GM10847 (cell line): ENCODE data around the gene SETBP1.

Source experiments
- POLR2A ChIP-seq: IDR thresholded peaks from 2 replicates; pipeline ENCODE4 v1.6.1; 2011; ENCODE audit not compliant: insufficient read length; ENCODE audit errors: extremely low read depth

The SETBP1 gene

DNA sequence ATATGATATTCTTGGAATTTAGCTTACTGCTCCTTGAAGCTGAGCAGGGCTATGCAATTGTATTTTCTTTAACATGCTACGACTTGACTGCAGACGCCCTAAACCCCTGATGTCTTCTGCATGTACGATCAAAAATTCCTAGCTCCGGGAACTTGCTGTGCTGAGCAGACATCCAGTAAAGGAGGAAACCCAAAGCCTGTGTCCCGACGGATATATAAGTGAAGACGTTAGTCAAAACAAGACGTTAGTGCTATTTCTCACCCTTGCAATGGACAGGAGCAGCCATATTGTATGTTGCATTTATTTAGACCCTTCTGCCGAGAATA, 51.5 kb downstream of the SETBP1 start:
- no peak for TF ChIP-seq POLR2A

DNA sequence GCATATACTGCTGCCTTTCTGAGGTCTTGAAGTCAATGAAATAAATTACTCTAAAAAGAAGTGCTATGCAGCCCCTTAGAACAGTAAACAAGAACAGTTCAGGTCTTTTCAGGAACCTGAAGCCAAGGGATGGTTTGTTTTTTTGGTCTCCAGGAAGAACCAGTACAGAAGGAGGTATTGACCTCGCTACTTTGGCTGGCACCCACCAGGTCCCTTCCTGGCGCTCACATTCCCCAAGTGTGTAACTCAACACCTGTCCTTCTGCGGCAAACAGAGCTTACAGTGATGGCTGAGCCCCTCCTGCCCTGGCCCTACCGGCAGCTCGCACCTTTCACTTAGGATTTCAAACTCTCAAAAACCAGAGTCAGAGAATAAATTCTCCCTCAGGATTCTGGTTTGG, 51.9 kb downstream of the SETBP1 start:
- TF ChIP-seq POLR2A, result no peak

DNA sequence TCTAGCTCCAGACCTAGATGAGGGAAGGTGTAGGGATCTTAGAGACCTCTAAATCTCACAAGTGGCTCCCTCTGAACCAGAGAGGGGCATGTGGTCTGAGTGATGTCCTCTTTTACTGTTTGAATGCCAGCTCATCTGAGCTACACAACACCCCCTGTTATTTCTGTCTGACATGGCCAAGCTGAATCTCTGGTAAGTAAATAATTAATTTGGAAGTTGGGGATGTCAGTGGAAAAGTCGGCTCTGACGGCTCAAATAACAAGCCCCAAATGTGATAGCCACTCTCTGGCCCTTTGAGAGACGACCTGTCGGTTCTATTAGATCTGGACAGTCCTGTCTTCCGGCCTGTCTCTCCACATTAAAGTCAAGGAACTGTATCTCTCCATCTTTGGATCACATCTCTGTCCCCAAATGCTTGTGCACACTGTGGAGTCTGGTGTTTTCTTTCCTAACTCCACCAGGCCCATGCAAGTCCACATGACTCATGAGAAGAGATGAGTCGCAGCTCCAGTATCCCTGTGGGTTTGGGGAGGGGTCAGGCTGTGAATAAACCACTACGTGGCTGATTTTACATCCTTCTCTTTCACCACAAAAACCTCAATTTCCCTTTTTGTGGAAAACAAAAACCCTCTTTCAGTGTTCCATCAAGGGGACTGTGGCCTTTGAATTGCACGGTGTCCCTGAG, 52.5 kb downstream of the SETBP1 start:
- no peak for TF ChIP-seq POLR2A

DNA sequence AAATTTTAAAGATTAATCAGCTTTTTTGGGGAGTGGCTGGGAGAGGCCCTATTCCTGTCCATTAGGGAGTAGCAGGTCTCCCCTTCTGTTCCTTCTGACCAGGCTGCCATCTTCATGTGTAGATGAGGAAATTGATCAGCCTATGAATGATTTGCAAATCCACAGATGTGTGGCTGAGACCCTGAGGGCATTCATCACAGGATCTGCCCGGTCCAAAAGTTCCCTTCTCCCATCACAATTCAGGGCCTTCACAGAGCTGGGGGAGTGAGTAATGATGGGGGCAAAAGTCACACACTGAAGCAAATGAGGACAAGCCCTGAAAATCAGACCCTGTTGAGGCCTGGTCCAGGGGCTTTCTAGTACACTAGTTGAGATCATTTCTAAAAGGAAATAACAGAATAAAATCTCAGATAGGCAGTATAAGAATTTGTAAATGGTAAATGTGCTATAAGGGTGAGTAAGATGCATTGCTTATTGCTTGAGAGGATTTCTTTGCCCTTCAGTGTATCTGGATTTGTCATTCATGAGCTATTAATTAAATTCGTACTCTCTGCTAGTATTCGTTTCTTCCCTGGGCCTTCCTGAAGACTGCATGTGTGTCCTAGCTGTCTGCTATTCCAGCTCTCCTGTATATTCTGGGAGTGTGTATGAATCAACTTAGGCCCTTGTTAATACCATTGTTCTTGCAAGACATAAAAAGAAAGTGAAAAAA, 53.2 kb downstream of the SETBP1 start:
- TF ChIP-seq POLR2A, result no peak

DNA sequence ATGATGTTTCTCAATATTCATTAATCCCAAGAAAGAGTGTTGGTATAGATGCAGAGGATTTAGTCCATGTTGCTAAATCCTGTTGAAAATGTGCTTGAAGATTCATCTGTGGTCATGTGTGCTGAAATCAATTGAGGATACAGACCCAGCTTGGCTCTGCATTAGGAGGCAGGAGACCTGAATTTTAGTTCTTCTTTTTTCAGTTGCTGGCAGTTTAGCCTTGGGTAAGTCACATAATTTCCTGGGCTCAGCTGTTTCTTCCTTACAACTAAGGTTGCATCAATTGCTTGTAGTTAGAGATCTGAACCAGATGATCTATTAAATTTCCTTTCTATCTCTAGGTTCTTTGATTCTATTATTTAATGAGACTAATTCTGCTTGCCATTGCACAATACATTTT, 54.4 kb downstream of the SETBP1 start:
- TF ChIP-seq POLR2A, result no peak

DNA sequence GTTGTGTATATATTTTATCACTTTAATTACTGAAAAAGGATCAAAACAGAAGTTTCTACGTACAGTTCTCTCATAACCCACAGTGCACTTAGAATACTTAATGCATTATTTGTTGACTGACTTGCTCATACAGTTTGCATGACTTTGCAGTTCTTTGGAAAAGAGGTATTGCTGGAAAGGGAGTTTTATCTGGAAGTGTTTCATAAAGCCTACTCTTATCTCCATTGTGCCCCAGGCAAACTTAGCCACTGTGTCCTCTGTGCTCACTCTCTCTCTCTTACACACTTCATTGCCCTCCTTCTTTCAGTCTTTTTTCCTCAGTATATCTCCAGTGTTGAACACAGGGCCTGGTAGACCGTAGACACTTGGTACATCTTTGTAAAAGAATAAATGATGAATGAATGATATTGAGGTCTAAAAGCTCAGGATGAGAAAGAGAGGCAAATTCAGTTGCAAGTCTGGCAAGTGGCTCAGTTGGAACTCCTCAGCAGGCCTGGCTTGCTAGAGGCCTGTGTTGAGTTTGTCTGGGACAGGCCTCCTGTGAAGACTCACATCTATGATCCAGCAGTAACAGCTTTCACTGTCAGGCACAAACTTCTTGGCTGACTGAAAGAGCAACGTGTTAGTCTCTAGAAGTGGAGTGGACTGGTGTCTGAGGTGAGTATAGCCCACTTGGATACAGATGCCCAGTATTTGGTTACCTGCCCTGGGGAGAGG, 56.1 kb downstream of the SETBP1 start:
- TF ChIP-seq POLR2A, result no peak

DNA sequence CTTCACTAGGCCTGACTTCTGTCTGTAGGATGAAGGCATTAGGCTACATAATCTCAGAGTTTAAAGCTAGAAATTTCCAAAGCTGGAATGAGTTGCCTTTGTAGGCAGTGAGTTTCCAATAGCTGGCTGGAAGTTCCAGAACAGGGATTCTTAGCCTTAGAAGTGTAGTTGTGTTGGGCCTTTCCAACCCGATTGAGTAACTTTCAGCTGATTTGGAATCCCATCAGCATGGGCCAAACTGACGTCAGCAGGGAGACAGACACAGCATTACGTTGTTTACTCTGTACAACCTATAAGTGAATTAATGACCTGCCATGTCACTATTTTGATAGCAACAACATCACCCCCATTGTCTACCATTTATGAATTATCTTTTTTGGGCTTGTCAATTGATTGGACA, 56.9 kb downstream of the SETBP1 start:
- no peak for TF ChIP-seq POLR2A

DNA sequence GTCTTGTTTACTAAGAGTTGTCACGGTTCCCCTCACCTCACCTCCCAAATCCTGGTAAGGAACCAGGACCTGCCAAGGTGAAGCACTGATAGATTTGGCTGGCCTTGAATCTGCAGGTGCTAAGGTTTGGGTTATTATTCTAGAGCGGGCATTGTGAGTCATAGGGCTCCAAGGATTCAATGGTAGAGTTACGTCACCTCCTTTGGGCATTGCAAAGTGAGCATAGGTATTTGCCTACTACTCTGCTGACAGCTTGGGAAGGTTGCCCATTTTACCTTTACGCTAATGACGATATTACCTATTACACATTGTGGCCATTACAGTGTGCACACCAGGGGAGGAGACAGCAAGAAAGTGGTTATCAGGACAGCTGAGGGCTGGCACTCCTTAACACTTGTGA, 59.3 kb downstream of the SETBP1 start:
- TF ChIP-seq POLR2A, result no peak

DNA sequence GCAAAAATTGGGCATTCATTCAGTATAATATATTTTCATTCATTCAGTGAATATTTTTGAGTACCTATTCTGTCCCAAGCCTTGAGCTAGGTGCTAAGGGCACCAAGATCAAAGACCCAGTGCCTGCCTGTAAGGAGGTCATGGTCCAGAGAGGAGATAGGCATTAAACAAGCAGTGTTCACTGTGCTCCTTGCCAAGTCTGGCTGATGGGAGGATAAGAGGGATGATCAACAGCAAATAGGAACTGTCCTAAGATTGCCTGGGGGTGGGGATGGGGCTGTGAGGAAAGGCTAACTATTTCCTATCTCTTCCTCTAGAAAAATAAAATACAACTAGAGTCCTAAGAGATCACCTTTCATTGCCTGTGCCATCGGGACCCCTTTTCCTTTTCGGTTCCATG, 60.4 kb downstream of the SETBP1 start:
- TF ChIP-seq POLR2A, result no peak

DNA sequence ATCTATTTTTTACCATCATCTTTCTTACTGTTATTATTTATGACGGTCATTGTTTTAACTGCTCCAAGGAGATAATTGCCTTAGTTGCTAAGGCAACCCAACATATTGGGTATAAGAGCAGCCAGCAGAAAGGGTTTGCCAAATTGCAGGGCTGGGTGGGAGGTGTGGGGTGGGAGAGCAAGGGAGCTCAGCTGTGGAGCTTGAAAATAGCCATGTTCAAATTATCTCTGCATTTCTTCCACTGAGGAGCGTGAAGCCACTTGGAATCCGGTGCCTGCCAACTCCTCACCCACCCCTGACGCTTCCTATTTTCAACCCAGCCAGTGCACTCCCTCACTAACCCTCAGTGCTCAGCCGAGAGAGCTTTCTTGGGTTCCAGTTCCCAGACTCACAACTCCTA, 60.8 kb downstream of the SETBP1 start:
- no peak for TF ChIP-seq POLR2A

DNA sequence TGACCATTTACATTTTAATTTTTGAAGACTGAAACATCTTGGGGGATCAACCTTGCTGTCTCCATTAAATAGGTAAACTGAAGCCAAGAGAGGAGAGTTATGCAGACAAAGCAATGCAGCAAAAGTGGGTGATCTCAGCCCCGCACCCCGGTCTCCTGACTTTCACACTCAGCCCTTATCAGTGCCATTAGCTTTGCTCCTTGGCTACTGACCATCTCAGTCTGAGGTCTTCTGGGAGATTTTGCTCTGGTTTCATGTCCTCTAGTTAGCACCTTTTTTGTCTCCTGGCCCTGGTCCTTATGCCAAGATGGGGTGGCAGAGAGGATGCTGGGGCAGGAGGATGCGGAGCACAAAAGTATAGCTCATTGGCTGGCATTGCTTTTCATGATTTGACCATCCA, 61.4 kb downstream of the SETBP1 start:
- TF ChIP-seq POLR2A, result no peak

DNA sequence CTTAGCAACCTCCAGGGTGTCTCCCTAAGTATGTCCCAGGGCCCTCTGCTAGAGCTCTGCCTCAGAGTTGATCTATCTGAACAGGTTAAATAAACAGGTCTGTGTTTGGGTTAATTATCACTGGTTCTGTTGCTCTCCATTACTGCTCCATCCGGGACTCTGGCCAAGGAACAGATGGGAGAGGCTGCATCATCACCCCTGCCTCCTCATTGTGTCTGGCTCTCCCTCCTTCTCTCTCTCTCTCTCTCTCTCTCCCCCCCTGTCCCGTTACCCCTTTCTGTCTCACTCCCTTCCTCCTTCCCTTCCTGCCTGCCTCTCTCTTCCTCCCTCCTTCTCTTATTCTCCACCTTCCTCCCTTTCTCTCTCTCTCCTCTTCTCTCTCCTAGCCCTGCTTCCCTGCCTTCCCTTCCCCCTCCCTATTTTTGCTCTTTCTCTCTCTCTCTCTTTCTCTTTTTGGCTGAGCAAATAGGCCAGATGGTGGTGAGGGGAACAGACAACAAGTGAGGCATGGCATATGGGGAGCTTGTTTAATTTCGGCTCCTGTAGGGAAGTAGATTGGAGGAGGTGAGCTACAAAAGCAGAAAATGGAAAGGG, 62.1 kb downstream of the SETBP1 start:
- no peak for TF ChIP-seq POLR2A

DNA sequence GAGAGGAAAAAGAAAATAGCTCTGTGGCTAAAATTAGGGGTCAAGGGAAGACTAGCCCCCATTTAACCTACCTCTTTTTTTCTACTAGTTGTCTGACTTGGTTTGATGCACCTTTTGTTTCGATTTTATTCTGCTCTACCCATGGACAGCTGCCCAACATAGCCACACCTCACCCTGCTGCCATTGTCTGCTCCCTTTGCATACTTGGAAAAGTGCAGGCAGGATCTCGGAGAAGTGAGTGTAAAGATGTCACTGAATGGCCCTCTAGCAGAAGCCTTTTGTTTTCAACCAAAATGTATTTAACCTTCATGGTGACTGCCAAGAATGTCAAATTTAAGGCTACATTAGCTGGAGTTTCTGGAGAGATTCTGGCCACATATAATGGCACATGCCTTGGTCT, 62.9 kb downstream of the SETBP1 start:
- TF ChIP-seq POLR2A, result no peak

DNA sequence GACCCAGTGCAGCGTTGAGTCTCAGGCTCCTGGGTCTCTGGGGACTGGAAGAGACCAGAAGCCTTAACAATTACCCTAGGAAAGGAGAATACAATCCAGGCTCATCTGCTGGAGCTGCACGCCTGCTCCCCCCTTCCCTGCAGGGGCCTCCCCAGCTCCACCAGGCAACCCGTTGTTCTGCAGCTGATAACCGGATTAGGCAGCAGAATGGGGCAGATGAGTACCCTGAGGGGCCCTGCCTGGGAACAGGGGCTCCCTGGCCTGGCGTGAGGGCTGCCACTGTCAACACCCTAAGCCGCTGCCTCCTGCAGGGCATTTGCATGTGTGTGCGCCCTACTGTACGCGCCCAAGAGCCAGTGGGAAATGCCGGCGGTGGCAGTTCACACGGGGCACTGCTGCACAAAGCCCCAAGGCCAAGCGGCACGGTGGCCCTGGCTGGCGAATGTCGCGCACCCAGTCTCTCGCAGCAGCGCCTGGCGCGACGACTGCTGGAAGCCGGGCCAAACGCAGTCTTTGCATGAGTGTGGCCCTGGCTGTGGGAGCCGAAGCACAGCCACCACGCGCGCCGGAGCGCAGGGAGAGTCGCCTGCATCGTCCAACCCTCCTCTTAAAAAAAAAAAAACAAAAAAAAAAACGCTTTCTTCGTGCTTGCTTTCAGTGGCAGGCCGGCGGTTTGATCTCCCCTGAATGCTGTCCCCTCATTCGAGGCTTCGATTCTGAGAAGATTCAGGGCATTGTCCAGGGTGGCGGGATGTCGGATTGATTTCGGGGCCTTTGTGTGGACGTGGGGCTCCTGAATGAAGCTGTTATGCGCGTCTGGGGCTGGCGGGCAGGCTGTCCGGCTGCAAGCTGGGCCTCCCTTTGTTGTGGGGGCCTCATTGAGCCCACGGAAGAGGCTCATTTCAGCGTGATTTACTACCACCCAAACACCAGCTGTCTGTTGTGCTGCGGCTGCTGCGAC, 63.8 kb downstream of the SETBP1 start:
- TF ChIP-seq POLR2A, result no peak

DNA sequence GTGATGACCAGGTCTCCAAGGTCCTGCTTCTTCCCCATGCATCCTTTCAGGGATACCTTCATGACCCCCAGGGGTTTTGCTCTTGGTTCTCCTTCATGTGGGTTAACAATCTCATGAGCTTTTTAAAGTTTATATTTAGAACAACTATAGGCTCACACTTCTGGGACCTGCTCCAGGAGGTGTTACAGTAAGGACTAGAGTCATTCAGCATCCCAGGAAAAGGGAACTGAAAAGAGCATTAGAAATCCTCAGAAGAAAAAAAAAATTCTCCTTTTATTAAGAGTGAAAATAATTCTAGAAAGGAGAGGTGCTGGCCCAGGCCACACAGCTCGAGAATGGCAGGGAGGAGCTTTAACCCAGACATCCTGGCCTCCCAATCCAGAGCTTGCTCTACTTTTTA, 66.5 kb downstream of the SETBP1 start:
- TF ChIP-seq POLR2A, result no peak
